CD4-positive, alpha-beta T cell treated with Interleukin-1 beta for 1 hour (primary cell): ENCODE data around the gene SESTD1.
"Not testable (repeated sequence)": the region's sequence is repeated elsewhere in the genome, so short reads cannot be mapped to it uniquely, and the experiment has no call there.

Experiments
- DNase-seq, 2 donors: peaks; one replicate each; pipeline ENCODE4 v3.0.0-alpha.2; 2020 to 2022

Gene SESTD1

GRCh38 chr2:179235463-179236108 is 29.0 kb downstream of the SESTD1 start:
- DNase-seq: no peak

- no peak for DNase-seq
Measured at GRCh38 chr2:179234658-179235240, 29.9 kb downstream of the SESTD1 start.

- DNase-seq: no peak
Measured at GRCh38 chr2:179233626-179234430, 30.8 kb downstream of the SESTD1 start.

- no peak for DNase-seq
Measured at GRCh38 chr2:179233083-179233490, 31.5 kb downstream of the SESTD1 start.

GRCh38 chr2:179226961-179227259 is 37.7 kb downstream of the SESTD1 start:
- no peak for DNase-seq

- no peak for DNase-seq
Measured at GRCh38 chr2:179226203-179226960, 38.2 kb downstream of the SESTD1 start.

GRCh38 chr2:179224361-179224760 is 40.3 kb downstream of the SESTD1 start:
- no peak for DNase-seq

- DNase-seq: no peak
Measured at GRCh38 chr2:179222076-179222475, 42.6 kb downstream of the SESTD1 start.

- DNase-seq: peak; percentile 50 to 53
Measured at GRCh38 chr2:179218848-179219594, 45.6 kb downstream of the SESTD1 start.

- not testable (repeated sequence) for DNase-seq
Measured at GRCh38 chr2:179214671-179215070, 50.0 kb downstream of the SESTD1 start.

- DNase-seq: no peak
Measured at GRCh38 chr2:179211355-179211754, 53.3 kb downstream of the SESTD1 start.

- DNase-seq: not testable (repeated sequence)
Measured at GRCh38 chr2:179208277-179208676, 56.4 kb downstream of the SESTD1 start.

GRCh38 chr2:179207047-179207446 is 57.6 kb downstream of the SESTD1 start:
- DNase-seq: no peak

GRCh38 chr2:179201869-179202268 is 62.8 kb downstream of the SESTD1 start:
- DNase-seq: no peak

GRCh38 chr2:179195926-179196590 is 68.6 kb downstream of the SESTD1 start:
- not testable (repeated sequence) for DNase-seq

- no peak for DNase-seq
Measured at GRCh38 chr2:179195141-179195540, 69.5 kb downstream of the SESTD1 start.

GRCh38 chr2:179193759-179194394 is 70.8 kb downstream of the SESTD1 start:
- DNase-seq: no peak

- DNase-seq: no peak
Measured at GRCh38 chr2:179191110-179191509, 73.5 kb downstream of the SESTD1 start.

GRCh38 chr2:179186126-179186525 is 78.5 kb downstream of the SESTD1 start:
- DNase-seq: no peak

GRCh38 chr2:179184610-179185009 is 80.0 kb downstream of the SESTD1 start:
- no peak for DNase-seq

- DNase-seq: no peak
Measured at GRCh38 chr2:179181002-179181401, 83.6 kb downstream of the SESTD1 start.

- DNase-seq: no peak
Measured at GRCh38 chr2:179180242-179180641, 84.4 kb downstream of the SESTD1 start.
